ENCODE measurements around the gene LRRN1. TPM values are rescaled to one million over a fixed set of nuclear protein-coding genes. Genes with fewer than 3 reads are reported as not detected.

Gene LRRN1
- total RNA-seq, 1 experiment from 2014 or later, result 0.13 TPM

DNA sequence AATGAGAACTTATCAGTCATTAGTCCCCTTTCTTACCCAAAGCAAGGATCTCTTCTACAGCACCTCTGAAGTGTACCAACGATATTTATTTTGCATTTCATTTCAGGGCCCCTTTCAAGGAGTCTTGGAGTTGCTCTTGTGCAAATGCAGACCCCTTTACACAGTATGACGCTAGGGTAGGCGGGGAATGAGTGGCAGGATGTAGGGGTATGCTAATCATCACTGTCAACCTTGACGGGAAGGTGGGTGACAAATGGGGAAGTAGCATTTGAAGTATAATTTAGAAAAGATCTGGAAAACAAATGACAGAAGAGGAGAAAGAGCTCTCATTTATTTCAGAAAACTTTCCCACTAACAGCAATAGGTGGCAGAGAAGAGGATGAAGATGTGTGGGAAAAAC, 94.4 kb downstream of the LRRN1 start:
- intact Hi-C loops (cut with micrococcal nuclease; ENCODE audit: unreplicated experiment) (no loop called here), in situ Hi-C loops (cut with HindIII; ENCODE audit: low pct_unique_long_range_greater_than_20kb, low sequenced_read_pairs) (no loop called here)
- ChIA-PET CTCF (no interaction called here), POLR2A (no interaction called here)
- no peak for TF ChIP-seq POLR2AphosphoS5 (IDR thresholded peaks at IDR 0.05; ENCODE audit: low read depth, low read length)
- no peak for TF ChIP-seq TCF7L2 (IDR thresholded peaks at IDR 0.05; ENCODE audit: low read depth, low read length)
- no peak for TF ChIP-seq SIN3A (IDR thresholded peaks at IDR 0.05; ENCODE audit: borderline replicate concordance, insufficient read depth, low read depth, low read length)
- TF ChIP-seq, protein P1, sequence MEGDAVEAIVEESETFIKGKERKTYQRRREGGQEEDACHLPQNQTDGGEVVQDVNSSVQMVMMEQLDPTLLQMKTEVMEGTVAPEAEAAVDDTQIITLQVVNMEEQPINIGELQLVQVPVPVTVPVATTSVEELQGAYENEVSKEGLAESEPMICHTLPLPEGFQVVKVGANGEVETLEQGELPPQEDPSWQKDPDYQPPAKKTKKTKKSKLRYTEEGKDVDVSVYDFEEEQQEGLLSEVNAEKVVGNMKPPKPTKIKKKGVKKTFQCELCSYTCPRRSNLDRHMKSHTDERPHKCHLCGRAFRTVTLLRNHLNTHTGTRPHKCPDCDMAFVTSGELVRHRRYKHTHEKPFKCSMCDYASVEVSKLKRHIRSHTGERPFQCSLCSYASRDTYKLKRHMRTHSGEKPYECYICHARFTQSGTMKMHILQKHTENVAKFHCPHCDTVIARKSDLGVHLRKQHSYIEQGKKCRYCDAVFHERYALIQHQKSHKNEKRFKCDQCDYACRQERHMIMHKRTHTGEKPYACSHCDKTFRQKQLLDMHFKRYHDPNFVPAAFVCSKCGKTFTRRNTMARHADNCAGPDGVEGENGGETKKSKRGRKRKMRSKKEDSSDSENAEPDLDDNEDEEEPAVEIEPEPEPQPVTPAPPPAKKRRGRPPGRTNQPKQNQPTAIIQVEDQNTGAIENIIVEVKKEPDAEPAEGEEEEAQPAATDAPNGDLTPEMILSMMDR (IDR thresholded peaks at IDR 0.05), result no peak
- TF ChIP-seq, protein P2, sequence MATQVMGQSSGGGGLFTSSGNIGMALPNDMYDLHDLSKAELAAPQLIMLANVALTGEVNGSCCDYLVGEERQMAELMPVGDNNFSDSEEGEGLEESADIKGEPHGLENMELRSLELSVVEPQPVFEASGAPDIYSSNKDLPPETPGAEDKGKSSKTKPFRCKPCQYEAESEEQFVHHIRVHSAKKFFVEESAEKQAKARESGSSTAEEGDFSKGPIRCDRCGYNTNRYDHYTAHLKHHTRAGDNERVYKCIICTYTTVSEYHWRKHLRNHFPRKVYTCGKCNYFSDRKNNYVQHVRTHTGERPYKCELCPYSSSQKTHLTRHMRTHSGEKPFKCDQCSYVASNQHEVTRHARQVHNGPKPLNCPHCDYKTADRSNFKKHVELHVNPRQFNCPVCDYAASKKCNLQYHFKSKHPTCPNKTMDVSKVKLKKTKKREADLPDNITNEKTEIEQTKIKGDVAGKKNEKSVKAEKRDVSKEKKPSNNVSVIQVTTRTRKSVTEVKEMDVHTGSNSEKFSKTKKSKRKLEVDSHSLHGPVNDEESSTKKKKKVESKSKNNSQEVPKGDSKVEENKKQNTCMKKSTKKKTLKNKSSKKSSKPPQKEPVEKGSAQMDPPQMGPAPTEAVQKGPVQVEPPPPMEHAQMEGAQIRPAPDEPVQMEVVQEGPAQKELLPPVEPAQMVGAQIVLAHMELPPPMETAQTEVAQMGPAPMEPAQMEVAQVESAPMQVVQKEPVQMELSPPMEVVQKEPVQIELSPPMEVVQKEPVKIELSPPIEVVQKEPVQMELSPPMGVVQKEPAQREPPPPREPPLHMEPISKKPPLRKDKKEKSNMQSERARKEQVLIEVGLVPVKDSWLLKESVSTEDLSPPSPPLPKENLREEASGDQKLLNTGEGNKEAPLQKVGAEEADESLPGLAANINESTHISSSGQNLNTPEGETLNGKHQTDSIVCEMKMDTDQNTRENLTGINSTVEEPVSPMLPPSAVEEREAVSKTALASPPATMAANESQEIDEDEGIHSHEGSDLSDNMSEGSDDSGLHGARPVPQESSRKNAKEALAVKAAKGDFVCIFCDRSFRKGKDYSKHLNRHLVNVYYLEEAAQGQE (IDR thresholded peaks at IDR 0.05; ENCODE audit: insufficient read depth in 1 of 2, low read depth in 2 of 2, low read length in 1 of 2), result no peak
- Histone ChIP-seq H3K27me3 (ENCODE audit: control insufficient read depth, insufficient read depth, low read length) (no peaks in the 10 kb centered on the region), H3K27ac (ENCODE audit: low read length) (no peak overlapping the region), H3K9me3 (ENCODE audit: control insufficient read depth, insufficient read depth, low read depth, low read length) (no peaks in the 10 kb centered on the region), H3K4me3 (ENCODE audit: low read depth in 2 of 2, low read length in 2 of 2) (no peak overlapping the region), H3K4me1 (ENCODE audit: control insufficient read depth, insufficient read depth, low read length) (no peaks in the 10 kb centered on the region), H3K36me3 (ENCODE audit: control insufficient read depth, insufficient read depth, low read length) (no peaks in the 10 kb centered on the region)
- DNase-seq (ENCODE audit: low read depth, low spot score), result no peak
- no peak for ATAC-seq
- BruUV-seq (replicated peaks), result no TSS peak

Measured in Panc1 (cell line).